ENCODE data around the gene BICRAL. TPM values are rescaled to one million over a fixed set of nuclear protein-coding genes. Genes with fewer than 3 reads are reported as not detected.

Gene BICRAL
- total and polyA plus RNA-seq, 2 donors (not counting 3 experiments of a cell fraction or from before 2014, with no cell fraction given) = 5.6 to 6.8 TPM

DNA sequence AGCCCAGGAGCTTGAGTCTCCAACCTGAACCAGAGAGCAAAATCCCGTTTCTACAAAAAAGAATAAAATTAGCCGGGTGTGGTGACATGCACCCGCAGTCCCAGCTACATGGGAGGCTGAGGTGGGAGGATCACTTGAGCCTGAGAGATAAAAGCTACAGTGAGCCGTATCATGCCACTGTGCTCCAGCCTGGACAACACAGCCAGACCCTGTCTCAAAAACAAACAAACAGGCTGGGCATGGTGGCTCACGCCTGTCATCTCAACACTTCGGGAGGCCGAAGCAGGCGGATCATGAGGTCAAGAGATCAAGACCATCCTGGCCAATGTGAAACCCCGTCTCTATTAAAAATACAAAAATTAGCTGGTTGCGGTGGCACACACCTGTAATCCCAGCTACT, 122.6 kb downstream of the BICRAL start:
- TF ChIP-seq POLR2A (IDR thresholded peaks at IDR 0.05; ENCODE audit: low read depth, low read length) (no peak), POLR2AphosphoS5 (IDR thresholded peaks at IDR 0.05; ENCODE audit: insufficient read depth, low read depth, low read length) (no peak), GATA2 (IDR thresholded peaks at IDR 0.05; ENCODE audit: insufficient read depth, insufficient read length, low read depth, low read length) (no peak), MYC (IDR thresholded peaks at IDR 0.05; ENCODE audit: low read depth, low read length) (no peak), FOS (IDR thresholded peaks at IDR 0.05; ENCODE audit: borderline replicate concordance, insufficient read depth, low read length) (no peak), EZH2 (IDR thresholded peaks at IDR 0.05; ENCODE audit: borderline replicate concordance, low read depth, low read length, severe bottlenecking) (no peak), JUN (IDR thresholded peaks at IDR 0.05; ENCODE audit: borderline replicate concordance, insufficient read depth, insufficient read length, low read depth) (no peak)
- TF ChIP-seq, protein P1, sequence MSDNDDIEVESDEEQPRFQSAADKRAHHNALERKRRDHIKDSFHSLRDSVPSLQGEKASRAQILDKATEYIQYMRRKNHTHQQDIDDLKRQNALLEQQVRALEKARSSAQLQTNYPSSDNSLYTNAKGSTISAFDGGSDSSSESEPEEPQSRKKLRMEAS (IDR thresholded peaks at IDR 0.05; ENCODE audit: insufficient read depth, insufficient read length) = no peak
- TF ChIP-seq, protein P2, sequence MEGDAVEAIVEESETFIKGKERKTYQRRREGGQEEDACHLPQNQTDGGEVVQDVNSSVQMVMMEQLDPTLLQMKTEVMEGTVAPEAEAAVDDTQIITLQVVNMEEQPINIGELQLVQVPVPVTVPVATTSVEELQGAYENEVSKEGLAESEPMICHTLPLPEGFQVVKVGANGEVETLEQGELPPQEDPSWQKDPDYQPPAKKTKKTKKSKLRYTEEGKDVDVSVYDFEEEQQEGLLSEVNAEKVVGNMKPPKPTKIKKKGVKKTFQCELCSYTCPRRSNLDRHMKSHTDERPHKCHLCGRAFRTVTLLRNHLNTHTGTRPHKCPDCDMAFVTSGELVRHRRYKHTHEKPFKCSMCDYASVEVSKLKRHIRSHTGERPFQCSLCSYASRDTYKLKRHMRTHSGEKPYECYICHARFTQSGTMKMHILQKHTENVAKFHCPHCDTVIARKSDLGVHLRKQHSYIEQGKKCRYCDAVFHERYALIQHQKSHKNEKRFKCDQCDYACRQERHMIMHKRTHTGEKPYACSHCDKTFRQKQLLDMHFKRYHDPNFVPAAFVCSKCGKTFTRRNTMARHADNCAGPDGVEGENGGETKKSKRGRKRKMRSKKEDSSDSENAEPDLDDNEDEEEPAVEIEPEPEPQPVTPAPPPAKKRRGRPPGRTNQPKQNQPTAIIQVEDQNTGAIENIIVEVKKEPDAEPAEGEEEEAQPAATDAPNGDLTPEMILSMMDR (IDR thresholded peaks at IDR 0.05; ENCODE audit: extremely low read depth in 1 of 2, insufficient read depth in 1 of 2, low read depth in 1 of 2, low read length in 2 of 2) = no peak
- H3K4me2 ChIP-seq (ENCODE audit: insufficient read depth, low read length) = no peak overlapping the region
- DNase-seq (ENCODE audit: low read depth, low spot score) (no peak), FAIRE-seq (no peak)
- no peak overlapping the region for H3K27ac ChIP-seq (ENCODE audit: insufficient read depth, low read depth, low read length)
- H3K9ac ChIP-seq (replicated peaks; ENCODE audit: extremely low read depth, insufficient read depth, low read length) = no peak overlapping the region
- peaks cover 6% of the 10 kb centered on the region for H3K4me1 ChIP-seq (ENCODE audit: control insufficient read depth, extremely low read depth, insufficient read depth, low read length)
- peaks cover 2% of the 10 kb centered on the region in 2 experiments for H3K27me3 ChIP-seq (ENCODE audit: control insufficient read depth in 2 of 2, insufficient read depth in 2 of 2, low read length in 2 of 2)
- H3K36me3 ChIP-seq (ENCODE audit: control insufficient read depth in 2 of 2, extremely low read depth in 1 of 2, insufficient read depth in 2 of 2, low read length in 2 of 2) = no peaks in the 10 kb centered on the region
- no peaks in the 10 kb centered on the region for H4K20me1 ChIP-seq (replicated peaks; ENCODE audit: control insufficient read depth, extremely low read depth, insufficient read depth, low read length)
- dilution Hi-C loops (cut with MboI; ENCODE audit: extremely low pct_ligation_motif_present, low sequenced_read_pairs) (no loop called here), intact Hi-C loops (cut with micrococcal nuclease) (loop anchor here (5.0 to 10.0 kb wide), 3 partner anchors 78 to 600 kb away; partner anchors contain the start of gene PPP2R5D)
- H3K9me3 ChIP-seq (replicated peaks; ENCODE audit: control insufficient read depth, insufficient read depth, low read length) = no peaks in the 10 kb centered on the region
- POLR2A ChIA-PET = no interaction called here
- no peaks in the 10 kb centered on the region for H3K9me1 ChIP-seq (replicated peaks; ENCODE audit: control insufficient read depth, extremely low read depth, insufficient read depth, low read length)
- no peaks in the 10 kb centered on the region for H3K79me2 ChIP-seq (ENCODE audit: control insufficient read depth, insufficient read depth, low read length)
- CTCF ChIA-PET = interaction anchor here (1.6 kb wide), 1 partner anchor 239 kb away, joined by 9 read pairs; no protein-coding TSS in a partner anchor
- H3K4me3 ChIP-seq (replicated peaks in 1 of 3; ENCODE audit: insufficient read depth in 1 of 3, low read depth in 1 of 3, low read length in 3 of 3) = no peak overlapping the region
- BruUV-seq (replicated peaks) = no TSS peak
- H2AFZ ChIP-seq (ENCODE audit: low read depth, low read length) = no peak overlapping the region

All from endothelial cell of umbilical vein (primary cell).